ENCODE measurements around the gene SGIP1.

The SGIP1 gene

DNA sequence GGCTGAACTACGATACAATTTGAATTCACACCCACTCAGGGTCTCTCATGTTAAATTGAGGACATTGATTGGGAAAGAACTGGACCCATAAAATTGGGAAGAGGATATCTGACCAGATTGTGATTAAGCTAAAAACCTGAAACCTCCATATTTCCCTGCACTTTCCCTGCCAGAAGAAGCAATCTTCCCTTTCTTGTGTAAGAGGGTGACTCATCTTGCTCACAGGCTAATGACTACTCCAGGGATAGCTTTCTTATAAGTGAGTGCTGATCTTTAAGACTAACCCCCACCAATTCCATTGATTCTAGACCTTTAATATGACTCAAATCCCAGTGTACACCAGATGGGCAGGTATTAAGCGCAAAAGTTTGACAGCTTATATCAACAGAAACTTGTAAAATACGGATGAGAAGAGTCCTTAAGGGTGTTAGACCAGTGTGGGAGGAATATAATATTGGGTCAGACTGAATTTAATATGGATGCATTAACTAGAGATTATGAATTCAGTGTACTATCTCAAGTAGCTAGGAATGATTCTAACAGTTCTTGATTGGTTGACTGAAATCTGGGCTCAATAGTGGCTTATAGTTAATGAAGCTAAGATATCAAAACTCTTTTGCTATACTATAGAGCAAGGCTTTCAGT lies 12.1 kb upstream of the SGIP1 start:
- DNase-seq, result no peak

DNA sequence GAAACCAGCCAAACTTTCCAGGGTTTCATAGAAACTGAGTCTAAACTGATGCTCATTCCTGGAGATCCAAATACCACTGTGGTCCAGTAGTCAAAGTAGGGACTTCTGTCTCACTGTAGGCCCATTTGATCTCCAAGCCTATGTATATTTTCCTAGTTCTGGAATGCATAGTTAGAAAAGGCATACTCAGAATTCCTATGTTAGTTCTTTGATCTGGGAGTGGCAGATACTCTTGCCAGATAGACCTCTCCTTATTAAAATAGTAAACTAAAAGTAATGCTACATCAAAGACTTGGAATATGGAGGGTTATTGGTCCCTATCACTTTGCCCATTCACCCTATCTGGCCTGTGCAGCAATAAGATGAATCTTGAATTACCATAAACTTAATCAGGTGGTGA lies 10.4 kb upstream of the SGIP1 start:
- no peak for DNase-seq

DNA sequence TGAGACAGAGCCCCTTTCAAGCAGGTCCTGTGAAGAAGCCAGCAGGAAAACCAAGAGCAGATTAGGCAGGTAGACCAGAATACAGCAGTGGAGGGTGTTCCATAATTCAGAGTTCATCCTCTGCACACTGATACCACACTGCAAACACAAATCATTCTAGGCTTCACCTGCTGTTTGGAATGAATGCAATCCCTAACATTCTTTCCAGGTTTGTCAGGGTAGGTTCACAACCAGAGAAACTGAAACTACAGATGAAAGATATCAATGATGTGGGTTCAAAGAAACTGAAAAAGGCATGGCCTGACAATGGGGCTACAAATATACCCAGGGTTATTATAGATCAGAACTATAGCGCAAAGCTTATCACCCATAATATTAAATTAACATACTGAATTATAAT lies 8.9 kb upstream of the SGIP1 start:
- no peak for DNase-seq

DNA sequence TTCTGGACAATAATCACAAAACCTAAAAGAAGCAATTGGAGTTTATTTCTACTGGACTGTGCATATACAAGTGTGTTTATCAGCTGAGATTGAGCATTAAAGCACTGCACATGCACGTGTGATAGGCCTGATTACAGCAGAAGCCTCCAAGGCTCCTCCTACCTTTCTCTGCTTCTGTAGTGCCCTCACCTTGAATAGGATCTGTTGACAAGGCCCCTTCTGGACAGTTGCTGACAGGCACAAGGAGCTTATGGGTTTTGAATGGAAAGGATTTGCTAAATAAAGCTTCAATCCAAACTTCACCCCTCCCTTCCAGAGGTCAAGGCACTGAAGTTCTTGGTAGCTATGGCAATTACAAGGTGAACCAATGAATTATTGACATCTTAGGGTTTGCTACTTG lies 7.9 kb upstream of the SGIP1 start:
- no peak for DNase-seq

DNA sequence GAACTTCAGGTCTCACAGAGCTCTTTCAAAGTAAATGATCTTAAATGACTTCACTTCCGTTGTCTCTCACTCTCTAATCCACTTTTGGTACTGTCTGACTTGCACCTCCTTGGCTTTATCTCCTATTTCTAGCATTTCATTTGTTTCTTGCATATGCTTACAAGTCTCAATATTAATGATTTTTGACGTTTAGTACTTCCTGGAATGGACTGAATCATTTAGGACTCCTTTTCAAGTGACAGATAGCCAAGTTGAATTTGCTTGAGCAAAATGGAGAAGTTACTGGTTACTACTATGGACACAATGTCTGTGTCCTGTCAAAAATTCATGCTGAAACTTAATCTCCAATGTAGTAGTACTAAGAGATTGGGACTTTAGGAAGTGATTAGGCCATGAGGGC lies 7.0 kb upstream of the SGIP1 start:
- DNase-seq, result no peak

DNA sequence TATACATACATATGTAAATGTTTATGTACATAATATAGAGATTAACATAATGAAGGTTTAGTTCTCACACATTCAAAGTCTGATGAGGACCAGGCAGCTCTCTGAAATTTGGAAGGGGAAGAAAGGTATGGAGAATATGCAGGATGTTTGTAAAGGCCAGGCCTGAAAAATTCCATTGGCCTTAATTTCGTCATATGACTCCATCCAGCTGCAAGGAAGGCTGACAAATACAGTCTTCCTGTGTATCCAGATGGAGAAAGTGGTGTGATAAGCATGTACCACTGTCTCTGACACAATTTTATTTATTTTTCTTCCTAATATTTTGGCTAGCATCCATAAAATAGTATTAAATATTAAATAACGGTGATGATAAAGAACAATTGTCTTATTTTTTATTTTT lies 6.3 kb upstream of the SGIP1 start:
- DNase-seq, result no peak

DNA sequence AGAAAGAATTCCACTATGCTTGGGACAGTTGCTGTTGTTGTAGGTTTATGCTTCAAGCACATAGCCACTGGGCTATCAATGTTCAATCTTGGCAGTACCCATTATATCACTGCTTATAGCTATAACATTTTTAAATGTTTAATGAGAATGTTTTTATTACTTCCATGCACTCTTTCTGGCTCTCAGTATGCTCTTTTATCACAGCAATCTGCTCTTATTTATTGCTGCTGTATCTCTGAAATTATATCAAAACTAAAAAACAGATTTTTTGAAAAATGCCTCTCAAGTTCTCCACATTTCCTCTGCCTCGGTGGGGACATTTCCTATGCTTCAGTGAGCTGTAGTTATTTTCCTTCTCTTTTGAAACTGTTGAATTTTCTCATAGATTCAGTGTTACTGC lies 5.4 kb upstream of the SGIP1 start:
- no peak for DNase-seq

DNA sequence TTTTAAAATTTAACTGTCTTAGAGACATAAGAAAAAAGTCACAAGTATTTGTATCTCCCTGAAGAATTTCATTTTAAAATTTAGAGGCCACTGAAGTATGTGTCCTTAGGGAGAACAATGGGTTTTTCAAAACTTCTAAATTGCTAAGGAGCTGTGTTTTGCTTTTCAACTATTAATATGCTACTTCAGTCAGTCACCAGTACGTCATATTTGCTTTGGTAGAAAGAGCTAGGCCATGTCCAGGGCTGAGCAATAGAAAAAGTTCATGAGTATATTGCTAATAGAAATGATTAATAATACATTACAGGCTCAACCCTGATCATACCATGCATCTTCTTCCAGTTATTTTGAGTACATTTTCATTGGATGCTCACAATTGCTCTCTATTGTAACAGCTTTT lies 1.7 kb upstream of the SGIP1 start:
- no peak for DNase-seq

DNA sequence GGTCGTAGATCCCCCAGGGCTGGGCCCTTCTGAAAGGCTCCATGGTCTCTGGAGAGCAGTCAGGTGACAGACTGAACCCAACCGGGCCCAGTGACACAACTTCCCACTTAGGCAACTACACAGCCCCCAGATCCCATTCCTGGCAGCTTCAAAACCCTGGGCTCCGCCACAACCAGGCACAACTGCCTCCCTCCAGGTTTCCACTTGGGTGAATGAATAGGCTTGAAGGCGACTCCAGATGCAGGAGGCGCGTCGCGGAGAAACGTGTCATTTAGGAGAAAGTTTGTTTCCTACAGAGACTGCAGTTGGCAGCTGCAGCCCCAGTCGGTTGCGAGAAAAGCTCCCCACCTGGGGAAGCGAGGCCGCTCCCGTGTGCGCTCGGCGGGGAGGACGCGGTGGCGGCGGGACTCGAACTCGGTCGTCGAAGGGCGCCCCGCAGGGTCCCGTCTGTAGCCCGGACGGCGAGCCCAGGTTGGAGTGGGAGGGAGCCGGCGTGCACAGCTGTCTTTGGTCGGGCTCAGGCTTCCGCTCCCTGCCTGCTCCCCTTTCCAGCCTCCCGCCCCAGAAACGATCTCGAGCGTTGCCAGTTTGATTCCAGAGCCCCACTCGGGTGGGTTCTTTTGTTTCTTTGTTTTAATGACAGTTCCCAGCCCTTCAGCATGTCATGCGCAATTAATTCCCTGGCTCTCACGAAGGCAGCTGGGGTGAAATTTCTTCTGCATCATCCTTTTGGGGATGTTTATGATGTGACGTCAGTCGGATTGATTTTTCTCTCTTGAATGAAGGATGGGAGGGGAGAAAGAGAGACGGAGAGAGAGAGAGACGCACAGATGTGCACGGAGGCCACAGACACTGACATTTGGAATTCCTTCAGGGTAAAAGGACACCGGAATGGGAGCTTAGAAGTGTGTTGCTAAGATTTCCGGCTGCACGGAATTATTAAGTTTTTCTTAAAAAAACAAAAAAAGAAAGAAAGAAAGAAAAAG lies 862 bp upstream of the SGIP1 start:
- no peak for DNase-seq

DNA sequence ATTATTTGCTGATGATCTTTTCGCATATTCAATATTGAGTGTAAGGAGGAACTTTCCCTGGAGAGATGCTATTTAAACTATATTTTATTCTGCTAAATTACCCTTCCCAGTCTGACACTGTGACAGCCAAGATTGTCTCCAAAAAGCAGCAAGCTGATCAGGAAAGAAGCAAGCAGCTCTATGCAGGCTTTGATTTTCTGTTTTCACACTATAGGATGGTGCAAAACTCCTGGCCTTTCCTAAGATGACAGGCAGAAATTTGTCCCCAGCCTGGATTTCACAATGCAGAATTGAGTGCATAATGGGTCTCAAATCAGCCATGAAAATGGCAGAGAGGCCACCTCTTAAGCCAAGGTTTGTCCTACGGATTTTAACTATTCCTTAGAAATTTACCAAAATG lies 1.1 kb downstream of the SGIP1 start:
- no peak for DNase-seq

DNA sequence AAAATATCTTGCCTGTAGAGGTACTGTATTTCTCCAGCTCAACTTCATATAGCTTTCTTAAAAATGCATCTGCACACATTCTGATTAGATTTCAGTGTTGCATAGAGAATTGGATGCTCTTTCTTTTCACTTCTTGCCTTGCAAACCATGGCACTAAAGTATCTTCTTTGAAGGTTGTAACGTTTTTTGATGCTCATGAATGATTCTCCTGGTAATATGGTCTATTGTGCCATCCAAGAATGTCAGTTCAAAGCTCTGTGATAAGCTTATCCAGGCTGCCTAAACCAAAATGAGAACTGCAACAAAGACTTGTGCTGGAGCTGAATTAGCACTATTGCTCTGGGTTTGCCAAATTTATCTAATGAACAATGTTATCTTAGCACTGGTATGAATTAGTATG lies 1.9 kb downstream of the SGIP1 start:
- DNase-seq, result no peak

DNA sequence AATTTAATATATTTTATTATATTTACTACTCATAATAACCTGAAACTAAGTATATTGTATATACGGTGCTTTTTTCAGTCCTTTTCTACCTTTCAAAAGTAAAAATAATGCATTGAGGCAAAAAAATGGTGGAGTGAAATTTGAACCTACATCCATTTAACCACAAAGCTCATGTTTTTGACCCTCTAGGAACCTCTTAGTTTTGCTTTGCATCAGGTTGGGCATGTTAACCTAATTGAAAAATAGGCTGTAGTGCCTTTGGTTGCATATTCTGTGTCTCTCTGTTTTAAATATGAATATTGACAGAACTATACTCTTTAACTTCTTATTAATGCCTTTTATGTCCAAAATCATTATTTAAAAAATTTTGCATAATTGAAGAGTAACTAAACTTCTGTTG lies 3.8 kb downstream of the SGIP1 start:
- no peak for DNase-seq

DNA sequence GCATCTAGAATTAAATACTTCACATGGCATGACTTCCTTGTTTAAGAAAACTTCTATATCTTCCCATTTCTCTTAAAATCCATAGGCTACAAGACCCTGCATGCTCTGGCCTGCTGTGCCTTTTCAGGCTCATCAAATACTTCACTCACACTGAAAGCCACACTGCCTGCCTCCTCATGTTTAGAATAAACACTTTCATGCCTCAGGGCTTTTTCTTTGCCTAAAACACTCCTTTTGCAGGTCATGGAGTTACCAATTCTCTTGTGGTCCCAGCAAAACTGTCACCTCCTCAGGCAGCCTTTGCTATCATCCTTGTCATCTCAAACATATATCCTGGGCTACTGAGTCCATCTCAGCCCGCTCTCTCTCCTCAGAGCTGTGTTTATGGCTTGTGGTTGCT lies 5.5 kb downstream of the SGIP1 start:
- DNase-seq, result no peak

DNA sequence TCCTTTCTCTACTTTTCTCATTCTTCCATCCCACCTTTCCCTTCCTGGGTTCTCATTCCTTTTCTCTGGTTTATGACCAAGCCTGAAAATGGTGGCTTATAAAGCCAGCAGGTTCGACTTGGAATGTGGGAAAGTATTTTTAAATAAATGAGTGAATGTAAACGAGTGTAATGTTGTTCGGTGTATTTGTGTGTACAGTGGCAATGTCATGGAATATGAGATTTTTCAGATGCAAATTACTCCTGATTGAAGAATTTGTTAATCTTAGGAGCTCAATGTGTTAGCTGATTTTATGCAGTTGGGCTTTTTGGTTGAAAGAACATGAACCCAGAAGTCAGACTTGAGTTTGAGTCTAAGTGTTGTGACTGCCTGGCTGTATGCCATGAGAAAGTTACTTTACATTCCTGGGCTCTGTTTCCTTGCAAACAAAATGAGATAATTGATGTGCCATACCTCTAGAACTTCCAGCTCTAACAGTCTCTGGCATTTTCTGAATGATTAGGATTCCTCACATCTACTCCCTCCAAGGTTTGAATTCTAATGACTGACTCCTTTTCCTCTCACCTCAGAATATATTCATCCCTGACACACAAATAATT lies 6.6 kb downstream of the SGIP1 start:
- no peak for DNase-seq

DNA sequence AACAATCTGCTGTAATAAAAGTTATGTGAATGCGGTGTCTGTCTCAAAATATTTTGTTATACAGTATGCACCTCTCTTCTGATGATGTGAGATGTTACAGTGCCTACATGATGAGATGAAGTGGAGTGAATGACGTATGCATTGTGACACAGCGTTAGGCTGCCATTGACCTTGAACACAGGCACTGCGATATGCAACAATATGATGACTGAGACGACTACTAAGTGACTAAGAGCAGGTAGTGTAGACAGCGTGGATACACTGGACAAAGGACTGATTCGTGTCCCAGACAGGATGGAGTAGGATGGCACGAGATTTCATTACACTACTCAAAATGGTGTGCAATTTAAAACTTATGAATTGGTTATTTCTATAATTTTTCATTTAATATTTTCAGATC lies 8.4 kb downstream of the SGIP1 start:
- DNase-seq, result no peak

DNA sequence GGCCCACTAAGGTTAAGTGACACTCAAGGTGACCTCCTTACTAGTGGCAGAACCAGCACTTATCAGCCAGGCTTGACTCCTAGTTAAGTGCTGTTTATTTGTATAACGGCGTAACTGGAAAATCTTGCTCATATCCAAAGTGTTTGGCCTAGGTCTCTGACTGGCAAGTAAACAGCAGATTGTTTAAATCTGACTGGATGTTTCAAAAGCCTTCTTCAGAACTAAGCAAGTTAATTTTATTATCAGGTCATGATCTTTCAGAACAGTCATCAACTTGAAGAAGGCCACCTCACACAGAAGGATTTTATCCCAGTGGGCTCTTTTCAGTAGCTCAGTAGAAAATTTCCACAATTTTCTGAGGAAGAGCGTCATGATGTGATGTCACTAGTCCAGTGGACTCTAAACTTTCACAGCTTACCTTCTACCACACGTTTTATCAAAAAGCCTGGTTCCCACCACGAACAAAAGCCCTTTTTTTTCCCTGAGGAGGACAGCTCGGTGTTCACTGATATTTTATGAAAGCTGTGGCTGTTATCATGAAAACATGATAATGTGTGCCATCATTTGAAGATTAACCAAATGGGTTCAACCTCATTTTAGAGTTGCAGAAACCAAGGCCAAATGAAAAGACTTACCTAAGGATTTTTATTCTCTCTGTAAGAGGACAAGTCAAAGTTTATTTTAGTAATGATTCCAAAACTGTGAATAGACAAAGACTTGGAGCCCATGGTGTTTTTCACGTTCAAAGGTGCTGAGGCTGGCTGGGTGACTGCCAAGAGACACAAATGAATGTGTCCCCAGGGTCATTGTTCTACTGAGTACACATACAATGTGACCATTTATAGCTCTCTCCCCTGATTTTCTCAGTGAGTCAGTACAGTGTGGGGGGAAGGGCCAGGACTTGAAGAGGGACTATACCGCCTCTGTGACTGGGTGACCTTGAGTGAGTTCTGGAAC lies 9.1 kb downstream of the SGIP1 start:
- no peak for DNase-seq

DNA sequence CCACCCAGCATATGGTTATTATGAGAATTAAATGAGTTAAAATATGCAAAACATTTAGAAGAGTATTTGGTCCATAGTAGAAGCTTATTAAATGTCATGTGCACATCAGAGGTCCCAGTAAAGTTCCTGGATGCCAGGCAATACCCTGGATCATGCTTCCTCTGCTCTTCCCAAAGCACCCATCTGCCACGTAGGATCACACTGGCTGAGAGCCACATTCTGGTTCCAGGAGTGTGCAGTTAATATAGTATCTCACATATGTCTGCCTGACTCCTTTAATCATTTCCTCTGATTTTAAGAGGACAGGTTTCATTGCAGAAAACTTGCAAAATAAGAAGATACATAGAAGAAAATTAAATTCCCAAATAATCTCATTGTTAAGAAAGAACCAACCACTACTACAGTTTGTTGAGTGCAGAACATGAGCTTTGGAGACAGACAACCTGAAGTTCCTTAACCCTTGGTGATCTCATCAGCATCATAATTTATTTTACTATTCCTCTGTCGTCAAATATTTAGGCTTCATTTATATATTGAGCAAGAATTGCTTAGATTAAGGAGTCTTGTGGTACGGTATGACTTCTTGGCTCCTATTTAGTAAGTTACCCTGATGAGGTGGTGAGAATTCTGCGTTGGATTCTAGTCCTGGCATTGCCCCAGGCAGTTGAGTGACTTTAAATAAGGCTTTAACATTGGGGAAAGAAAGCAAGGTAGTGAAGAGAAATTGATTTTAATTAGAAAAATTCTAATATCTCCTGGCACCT lies 12.3 kb downstream of the SGIP1 start:
- DNase-seq, result no peak

DNA sequence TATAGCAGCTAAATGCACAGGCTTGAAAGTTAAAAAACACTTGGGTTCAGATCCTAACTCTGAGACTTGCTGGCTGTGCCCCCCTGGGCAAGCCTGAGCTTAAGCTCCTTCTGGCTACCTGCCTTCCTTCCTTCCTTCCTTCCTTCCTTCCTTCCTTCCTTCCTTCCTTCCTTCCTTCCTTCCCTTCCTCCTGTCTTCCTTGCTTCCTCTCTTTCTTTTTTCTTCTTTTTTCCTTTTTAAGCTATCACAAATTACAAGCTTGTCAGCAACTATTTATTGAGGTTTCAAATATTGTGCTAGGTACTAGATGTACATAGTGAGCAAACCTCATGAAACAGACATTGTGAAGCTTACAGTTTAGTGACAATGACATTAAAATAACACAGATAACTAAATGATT lies 15.1 kb downstream of the SGIP1 start:
- no peak for DNase-seq

DNA sequence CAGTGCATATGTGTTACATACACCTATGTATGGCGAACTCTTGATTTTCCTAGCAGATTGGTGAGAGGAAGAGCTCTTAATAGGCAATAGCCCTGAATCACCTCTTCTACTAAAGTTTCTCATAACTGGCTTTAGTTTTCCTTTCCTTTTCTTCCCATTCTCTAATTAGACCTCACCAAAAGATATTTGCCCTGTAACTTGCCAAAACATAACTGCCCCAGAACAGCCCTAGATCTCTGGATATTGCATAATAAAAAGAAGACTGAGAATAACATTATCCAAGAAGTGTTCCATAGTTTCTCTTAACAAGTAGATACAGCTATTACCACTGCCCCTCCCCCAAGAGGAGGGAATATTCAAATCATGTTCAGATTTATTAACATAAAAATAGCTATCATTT lies 16.3 kb downstream of the SGIP1 start:
- no peak for DNase-seq

DNA sequence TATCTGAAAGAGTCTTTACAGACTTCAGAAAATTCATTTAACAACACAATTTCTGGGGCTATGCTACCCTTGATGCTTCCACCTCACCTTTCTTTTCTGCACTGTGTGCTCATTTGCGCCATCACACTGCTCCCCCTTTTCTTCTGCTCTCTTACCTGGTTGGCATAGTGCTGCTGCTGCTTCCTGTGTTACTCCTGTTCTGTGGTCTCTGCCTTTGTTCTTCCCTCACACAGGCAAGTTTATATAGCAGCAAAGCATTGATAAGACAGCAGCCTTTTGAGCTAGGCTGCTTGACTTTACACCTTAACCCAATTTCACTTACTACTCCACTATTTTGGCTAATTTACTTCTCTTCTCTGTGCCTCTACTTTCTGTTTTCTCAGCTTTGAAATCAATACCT lies 18.3 kb downstream of the SGIP1 start:
- no peak for DNase-seq

DNA sequence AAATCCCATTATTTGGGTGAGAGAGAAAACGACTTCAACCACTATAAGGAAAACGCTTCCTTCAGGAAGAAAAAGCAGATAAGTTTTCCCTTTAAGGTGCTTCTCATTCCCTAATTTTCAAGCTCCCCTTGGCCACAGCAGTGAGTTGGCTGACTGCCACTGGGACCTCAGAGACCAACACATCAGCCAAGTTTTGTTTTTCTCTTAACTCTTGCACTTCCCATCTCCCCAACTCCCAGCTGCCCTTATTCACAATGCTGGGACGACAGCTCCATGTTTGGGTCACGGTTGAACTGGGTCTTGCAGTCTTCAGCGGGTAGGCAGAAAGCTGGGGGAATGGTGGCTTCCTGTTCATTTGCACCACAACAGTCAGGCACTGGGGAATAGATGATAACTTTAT lies 18.9 kb downstream of the SGIP1 start:
- DNase-seq, result no peak

DNA sequence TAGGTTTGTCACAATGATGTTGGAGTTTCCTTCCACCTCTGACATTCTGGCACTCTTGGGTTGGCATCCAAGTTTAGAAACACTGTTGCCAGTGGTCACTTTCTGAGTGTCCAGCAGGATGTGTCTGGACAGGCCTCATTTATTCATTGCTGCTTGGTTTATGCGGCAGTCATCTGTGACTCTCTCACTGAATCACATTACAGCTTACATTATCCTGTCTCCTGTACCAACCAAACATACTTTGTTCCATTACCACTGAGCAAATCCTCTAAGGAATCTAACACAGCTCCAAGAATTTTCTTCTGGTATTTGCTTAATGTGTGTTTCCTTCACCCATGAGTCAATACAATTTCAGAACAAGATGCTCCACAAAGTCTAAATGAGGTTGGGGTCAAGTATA lies 19.9 kb downstream of the SGIP1 start:
- no peak for DNase-seq
